Measurements from ENCODE around the gene TBCC.

TBCC gene

DNA sequence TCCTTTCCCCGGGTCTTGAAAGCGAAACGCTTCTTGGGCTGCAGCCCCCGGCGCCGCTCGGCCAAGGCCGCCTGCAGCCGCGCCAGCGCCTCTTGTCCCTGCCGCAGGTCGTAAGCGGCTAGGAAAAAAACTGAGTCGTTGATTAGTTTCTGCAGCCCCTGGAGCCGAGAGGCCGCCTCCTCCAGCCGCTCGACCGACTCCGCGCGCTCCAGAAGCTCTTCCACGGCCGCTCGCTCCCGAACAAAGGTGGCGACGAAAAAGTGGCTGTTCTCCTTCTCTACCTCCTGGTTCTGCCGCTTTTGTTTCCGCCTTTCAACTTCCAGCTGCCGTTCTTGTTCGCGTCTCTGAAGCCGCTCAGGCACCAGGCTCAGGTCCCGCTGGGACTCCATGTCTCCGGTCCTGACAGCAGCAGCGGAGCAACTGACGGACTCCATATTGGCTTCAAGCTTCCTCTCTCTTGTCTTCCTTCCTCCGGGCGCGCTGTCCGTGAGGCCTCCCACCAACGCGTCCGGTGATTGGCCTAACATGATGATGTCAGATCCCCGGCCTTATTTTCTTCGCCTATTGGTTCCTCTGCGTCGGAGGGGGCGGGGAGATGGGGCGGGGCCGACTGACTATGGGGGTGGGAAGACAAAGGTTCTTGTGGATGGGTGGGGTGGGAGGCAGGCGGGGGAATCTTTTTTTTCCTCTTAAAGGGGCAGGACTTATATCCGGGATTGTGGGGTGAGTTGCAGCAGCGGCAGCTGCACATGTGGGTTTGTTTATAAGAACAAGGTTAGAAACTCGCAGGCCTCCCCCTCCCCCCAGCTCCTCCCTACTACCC lies at the start of gene TBCC:
Gene TBCC (minus strand): TSS at position 464 of the 823 bp plus-strand sequence. CDS start 30 bp downstream, at position 434.
- peak; percentile 91 for DNase-seq

DNA sequence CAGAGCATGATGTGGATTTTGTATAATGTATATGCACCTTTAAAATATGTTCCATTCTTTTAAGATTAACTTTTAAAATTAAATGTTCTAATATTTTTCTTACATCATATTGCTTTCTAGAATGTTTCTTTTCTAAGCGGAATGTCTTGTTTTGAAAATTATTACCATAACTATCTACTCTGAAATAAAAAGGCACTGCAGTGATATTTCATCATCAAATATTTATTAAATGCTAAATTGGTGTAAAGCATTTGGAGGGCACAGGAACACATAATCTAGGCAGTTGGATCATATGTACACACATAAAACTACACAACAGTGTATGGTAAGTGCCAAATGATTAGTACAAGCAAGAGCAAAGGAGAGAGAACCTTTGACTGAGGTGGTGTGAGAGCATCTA lies 49.7 kb upstream of the TBCC start:
- no peak for DNase-seq

- no peak for DNase-seq
Measured at GRCh38 chr6:42791706-42792320, 45.9 kb upstream of the TBCC start.

DNA sequence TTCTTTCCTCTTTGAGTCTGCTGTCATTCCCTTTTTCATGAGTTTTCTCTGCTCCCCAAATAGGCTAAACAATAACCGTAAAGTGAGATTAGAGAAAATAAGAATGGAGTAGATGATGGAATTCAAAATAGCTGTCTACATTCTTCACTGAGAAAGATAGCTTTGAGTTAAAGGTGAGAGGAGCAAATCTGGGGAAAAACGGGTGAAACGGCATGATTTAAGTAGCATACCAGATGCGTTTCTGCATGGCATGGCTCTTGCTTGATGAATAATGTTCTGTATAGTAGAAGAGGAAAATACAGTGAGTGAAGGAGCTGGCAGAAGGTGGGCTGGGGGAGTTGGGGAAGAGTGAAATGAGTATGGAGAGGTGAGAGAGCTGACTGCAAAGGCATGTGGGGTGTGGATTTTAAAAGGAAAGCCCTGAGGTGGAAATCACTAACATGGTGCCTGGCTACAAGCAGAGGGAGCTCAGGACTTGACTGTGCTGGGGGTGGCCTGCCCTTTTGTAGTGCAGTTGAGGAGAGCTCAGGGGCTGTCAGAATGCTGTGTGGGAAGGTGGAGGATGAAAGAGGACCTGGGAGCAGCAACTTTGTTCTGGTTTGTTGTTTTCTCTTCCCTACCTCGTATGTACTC lies 44.8 kb upstream of the TBCC start:
- no peak for DNase-seq

DNA sequence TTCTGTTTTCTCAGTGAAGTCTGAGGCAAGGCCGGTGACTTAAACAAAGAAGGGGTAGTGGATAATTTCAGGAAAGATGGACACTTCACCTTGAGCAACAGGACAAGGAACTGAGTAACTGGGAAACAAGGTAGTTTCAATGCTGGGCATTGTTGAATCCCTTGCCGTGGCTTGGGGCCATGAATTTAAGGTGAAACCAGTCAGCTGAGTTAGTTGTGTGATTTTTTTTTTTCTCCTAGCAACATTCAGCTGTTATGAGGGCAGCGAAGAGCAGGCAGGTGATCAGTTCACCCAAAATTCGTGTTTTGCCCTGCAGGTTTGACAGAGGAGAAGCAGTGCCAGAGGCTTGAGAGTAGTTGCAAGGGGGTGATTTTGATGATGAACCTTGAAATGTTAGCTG lies 42.8 kb upstream of the TBCC start:
- no peak for DNase-seq

DNA sequence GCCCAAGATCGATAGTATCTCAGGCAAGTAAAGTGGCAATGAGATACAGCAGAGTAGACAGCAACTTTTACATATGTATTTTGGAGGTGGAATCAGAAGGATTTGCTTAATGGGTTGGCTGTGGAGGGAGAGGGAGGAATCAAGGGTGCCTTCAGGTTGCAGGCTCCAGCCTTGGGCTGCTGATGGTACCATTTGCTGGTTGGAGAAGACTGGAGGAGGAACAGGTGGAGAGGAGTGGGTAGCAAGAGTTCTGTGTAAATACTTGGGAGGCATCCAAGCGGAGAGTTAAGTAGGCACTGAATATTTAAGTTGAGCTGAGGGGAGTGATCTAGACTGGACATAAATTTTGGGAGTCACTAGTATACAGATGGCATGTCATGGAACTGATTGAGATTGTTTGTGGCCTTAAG lies 41.2 kb upstream of the TBCC start:
- no peak for DNase-seq

GRCh38 chr6:42786525-42786985 lies 40.7 kb upstream of the TBCC start:
- no peak for DNase-seq

GRCh38 chr6:42784717-42785498 lies 39.0 kb upstream of the TBCC start:
- no peak for DNase-seq

- no peak for DNase-seq
Measured at GRCh38 chr6:42783876-42784642, 38.2 kb upstream of the TBCC start.

- DNase-seq, result peak; percentile 88
Measured at GRCh38 chr6:42783177-42783875, 37.4 kb upstream of the TBCC start.

- DNase-seq, result peak; percentile 84
Measured at GRCh38 chr6:42782689-42783176, 36.8 kb upstream of the TBCC start.

DNA sequence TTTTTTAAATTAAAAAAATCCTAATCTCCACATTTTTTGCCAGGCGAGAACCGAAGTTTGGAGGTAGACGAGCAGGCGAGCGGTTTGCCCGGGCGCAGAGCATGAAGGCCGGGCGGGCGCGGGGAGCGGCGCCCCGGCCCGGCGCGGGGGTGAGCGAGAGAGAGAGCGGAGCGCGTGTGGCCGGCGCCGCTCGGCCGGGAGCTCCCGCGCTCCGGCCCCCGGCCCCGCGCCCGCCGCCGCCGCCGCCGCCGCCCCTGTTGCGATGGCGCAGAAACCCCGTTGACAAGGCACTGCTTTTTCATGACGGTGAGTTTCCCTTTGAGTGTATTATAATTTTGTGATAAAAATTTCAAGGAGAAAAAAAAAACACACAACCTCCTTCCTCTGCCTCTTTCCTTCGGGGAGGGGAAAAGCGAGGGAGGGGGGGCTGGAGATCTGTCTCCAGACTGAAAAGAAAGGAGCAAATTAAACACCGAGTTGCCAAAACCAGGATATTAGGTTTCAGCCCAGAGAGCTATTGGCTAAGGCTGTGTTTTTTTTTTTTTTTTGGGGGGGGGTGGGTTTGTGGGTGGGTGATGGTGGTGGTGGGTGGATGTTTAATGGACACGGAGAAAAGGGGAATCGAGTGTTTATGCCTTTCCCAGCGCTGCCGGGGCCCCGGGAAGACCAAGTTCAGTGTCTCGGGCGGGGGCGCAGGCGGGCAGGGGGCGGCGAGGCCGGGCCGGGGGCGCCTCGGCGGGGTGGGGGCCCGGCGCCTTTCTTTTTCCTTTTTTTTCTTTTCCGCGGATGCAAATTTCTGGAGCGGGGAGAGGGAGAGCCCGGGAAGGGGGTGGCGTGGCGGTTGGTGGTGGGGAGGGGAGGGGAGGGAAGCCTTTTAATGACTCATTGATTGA lies 36.1 kb upstream of the TBCC start, which contains the start of gene BICRAL:
Gene BICRAL (plus strand): TSS at position 257 of the 893 bp plus-strand sequence. CDS start 39,971 bp downstream, outside the sequence.
- DNase-seq, result peak; percentile 85

GRCh38 chr6:42781546-42781795 lies 35.6 kb upstream of the TBCC start:
- DNase-seq, result no peak

DNA sequence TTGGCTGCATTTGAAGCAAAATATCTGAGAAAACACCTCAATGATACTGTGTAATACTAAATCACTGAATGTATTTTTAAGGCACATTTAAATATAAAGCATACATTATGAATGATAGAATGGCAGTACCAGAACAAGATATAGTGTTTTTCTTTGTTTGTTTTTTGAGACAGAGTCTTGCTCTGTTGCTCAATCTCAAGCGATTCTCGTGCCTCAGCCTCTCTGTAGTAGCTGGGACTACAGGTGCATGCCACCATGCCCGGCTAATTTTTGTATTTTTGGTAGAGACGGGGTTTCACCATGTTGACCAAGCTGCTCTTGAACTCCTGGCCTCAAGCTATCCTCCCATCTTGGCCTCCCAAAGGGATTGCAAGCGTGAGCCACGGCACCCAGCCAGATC lies 33.6 kb upstream of the TBCC start:
- no peak for DNase-seq

- DNase-seq, result no peak
Measured at GRCh38 chr6:42778122-42778521, 32.2 kb upstream of the TBCC start.

GRCh38 chr6:42777126-42777822 lies 31.4 kb upstream of the TBCC start:
- no peak for DNase-seq

- peak; percentile 67 for DNase-seq
Measured at GRCh38 chr6:42774821-42775487, 29.1 kb upstream of the TBCC start.

GRCh38 chr6:42774201-42774600 lies 28.3 kb upstream of the TBCC start:
- DNase-seq, result no peak

GRCh38 chr6:42771741-42772100 lies 25.8 kb upstream of the TBCC start:
- no peak for DNase-seq

All from activated CD8-positive, alpha-beta memory T cell treated with anti-CD3 and anti-CD28 coated beads, Interleukin-2, amount 50 U/mL, for 48 hours (primary cell).